DND-41 (cell line): ENCODE results near the gene OR9K2.
"Not testable (repeated sequence)": the region's sequence is repeated elsewhere in the genome, so short reads cannot be mapped to it uniquely, and the experiment has no call there.

Experiments
- ATAC-seq: fragments of 200-7000 bp; cut with Tn5 transposase; 3 replicates; pipeline ENCODE4 v1.9.1; 2021; ENCODE audit warnings: low read depth; ENCODE audit not compliant: insufficient read depth
- DNase-seq: peaks from one replicate; pipeline ENCODE4 v3.0.0-alpha.2; 2020
- H2AFZ ChIP-seq: 2 replicates; pipeline ENCODE4 v1.6.0; 2012; ENCODE audit warnings: low read depth, low read length
- H3K27ac ChIP-seq: 2 replicates; pipeline ENCODE4 v1.5.1; 2012; ENCODE audit warnings: low read length, inconsistent platforms
- H3K27me3 ChIP-seq: fragments of 200-600 bp; sonication (generic); 2 replicates; pipeline ENCODE4 v1.6.0; 2012; ENCODE audit warnings: low read length, mild to moderate bottlenecking, inconsistent platforms; ENCODE audit not compliant: insufficient read depth, poor library complexity
- H3K36me3 ChIP-seq: 2 replicates; pipeline ENCODE4 v1.5.1; 2012; ENCODE audit warnings: low read length, inconsistent platforms; ENCODE audit not compliant: insufficient read depth
- H3K4me1 ChIP-seq: 2 replicates; pipeline ENCODE4 v1.5.1; 2012; ENCODE audit warnings: mild to moderate bottlenecking, low read length; ENCODE audit not compliant: insufficient read depth
- H3K4me2 ChIP-seq: 2 replicates; pipeline ENCODE4 v1.6.0; 2012; ENCODE audit warnings: mild to moderate bottlenecking, moderate library complexity, low read length, inconsistent platforms; ENCODE audit not compliant: insufficient read depth
- H3K4me3 ChIP-seq, 2 experiments: fragments of 200-600 bp in 1 of 2; shearing (Covaris generic) in 1 of 2; 2 replicates each; pipeline ENCODE4 v1.5.1; 2012 to 2016; ENCODE audit warnings: inconsistent platforms in 2 of 2, low read length in 2 of 2, mild to moderate bottlenecking in 2 of 2, low read depth in 1 of 2, moderate library complexity in 1 of 2
- H3K79me2 ChIP-seq: 2 replicates; pipeline ENCODE4 v1.6.0; 2012; ENCODE audit warnings: low read length, inconsistent platforms; ENCODE audit not compliant: insufficient read depth
- H3K9ac ChIP-seq: 2 replicates; pipeline ENCODE4 v1.6.0; 2012; ENCODE audit warnings: low read depth, mild to moderate bottlenecking, inconsistent platforms, low read length, moderate library complexity
- H3K9me3 ChIP-seq: 2 replicates; pipeline ENCODE4 v1.5.1; 2012; ENCODE audit warnings: low read length, moderate library complexity, mild to moderate bottlenecking, inconsistent platforms; ENCODE audit not compliant: insufficient read depth, severe bottlenecking
- H4K20me1 ChIP-seq: 2 replicates; pipeline ENCODE4 v1.6.0; 2012; ENCODE audit warnings: low read length; ENCODE audit not compliant: insufficient read depth
- EZH2 ChIP-seq: IDR thresholded peaks from 3 replicates; pipeline ENCODE4 v1.6.1; 2012; ENCODE audit warnings: borderline replicate concordance, low read depth, mild to moderate bottlenecking, moderate library complexity, low read length, inconsistent platforms; ENCODE audit not compliant: severe bottlenecking
- TF ChIP-seq, protein P1 (sequence below): IDR thresholded peaks from 2 replicates; pipeline ENCODE4 v1.5.1; 2012; ENCODE audit warnings: borderline replicate concordance, low read length, moderate library complexity, mild to moderate bottlenecking; ENCODE audit not compliant: poor library complexity, severe bottlenecking; ENCODE audit errors: extremely low read depth

The OR9K2 gene

DNA sequence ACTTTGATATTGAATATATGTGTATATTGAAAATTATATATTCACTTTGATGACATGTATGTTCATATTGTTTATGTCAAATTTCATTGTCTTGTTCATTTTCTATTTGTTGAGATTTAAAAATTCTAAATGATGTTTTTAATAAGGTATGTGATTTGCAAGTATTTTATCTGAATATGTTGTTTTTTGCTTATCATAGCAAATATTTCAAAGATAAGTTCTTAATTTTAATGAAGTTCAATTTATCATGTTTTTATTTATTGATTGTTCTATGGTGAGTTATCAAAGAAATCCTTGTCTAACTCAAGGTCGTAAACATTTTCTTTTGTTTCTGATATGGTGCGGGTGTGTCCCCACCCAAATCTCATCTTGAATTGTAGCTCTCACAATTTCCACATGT, 45.2 kb downstream of the OR9K2 start:
- no peaks in the 10 kb centered on the region for H3K9me3 ChIP-seq
- DNase-seq (no peak), ATAC-seq (no peak)
- no peaks in the 10 kb centered on the region for H3K4me1 ChIP-seq
- no peaks in the 10 kb centered on the region for H3K36me3 ChIP-seq
- H3K4me3 ChIP-seq: no peak overlapping the region; a peak in 1 of 4 replicates
- H4K20me1 ChIP-seq: no peaks in the 10 kb centered on the region
- no peak overlapping the region for H3K9ac ChIP-seq
- H3K27ac ChIP-seq: no peak overlapping the region
- H3K4me2 ChIP-seq: no peak overlapping the region
- H2AFZ ChIP-seq: no peak overlapping the region
- H3K79me2 ChIP-seq: no peaks in the 10 kb centered on the region
- peaks cover 15% of the 10 kb centered on the region for H3K27me3 ChIP-seq
- TF ChIP-seq EZH2: no peak
- TF ChIP-seq, protein P1, sequence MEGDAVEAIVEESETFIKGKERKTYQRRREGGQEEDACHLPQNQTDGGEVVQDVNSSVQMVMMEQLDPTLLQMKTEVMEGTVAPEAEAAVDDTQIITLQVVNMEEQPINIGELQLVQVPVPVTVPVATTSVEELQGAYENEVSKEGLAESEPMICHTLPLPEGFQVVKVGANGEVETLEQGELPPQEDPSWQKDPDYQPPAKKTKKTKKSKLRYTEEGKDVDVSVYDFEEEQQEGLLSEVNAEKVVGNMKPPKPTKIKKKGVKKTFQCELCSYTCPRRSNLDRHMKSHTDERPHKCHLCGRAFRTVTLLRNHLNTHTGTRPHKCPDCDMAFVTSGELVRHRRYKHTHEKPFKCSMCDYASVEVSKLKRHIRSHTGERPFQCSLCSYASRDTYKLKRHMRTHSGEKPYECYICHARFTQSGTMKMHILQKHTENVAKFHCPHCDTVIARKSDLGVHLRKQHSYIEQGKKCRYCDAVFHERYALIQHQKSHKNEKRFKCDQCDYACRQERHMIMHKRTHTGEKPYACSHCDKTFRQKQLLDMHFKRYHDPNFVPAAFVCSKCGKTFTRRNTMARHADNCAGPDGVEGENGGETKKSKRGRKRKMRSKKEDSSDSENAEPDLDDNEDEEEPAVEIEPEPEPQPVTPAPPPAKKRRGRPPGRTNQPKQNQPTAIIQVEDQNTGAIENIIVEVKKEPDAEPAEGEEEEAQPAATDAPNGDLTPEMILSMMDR: no peak

DNA sequence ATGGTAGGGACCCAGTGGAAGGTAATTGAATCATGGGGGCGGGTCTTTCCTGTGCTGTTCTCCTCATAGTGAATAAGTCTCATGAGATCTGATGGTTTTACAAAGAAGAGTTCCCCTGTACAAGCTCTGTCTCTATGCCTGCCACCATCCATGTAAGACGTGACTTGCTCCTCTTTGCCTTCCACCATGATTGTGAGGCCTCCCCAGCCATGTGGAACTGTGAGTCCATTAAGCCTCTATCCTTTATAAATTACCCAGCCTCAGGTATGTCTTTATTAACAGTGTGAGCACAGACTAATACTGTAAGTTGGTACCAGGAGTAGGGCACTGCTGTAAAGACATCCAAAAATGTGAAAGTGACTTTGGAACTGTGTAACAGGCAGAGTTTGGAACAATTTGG, 45.6 kb downstream of the OR9K2 start:
- not testable (repeated sequence) for H3K9ac ChIP-seq, H3K79me2 ChIP-seq, H3K36me3 ChIP-seq, H3K9me3 ChIP-seq, H3K27ac ChIP-seq, H4K20me1 ChIP-seq, DNase-seq, H3K4me3 ChIP-seq, H3K4me2 ChIP-seq, H2AFZ ChIP-seq, ATAC-seq, H3K4me1 ChIP-seq
- peaks cover 15% of the 10 kb centered on the region for H3K27me3 ChIP-seq

DNA sequence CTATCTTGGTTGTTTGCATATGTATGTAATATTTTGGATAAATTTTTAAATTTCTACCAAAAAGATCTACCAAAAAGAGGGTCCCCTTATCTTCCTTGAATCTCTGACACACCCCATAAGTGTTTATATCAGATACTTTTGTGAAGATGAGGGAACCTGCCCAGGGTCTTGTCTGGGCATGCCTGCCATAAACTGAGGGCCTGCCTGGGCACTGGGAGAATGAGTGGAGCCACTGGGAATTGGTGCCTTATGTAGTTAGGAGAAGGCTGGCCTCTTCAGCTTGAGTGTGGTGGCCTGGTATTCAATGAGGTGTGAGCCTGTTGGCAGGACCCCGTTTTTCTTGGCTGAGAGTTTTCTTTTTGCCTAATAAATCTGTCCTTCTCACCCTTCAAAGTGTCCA, 46.5 kb downstream of the OR9K2 start:
- no peak for ATAC-seq
- no peaks in the 10 kb centered on the region for H3K79me2 ChIP-seq
- TF ChIP-seq, protein P1: no peak
- TF ChIP-seq EZH2: no peak
- DNase-seq: no peak
- no peak overlapping the region for H3K27ac ChIP-seq
- H3K9me3 ChIP-seq: no peaks in the 10 kb centered on the region
- no peak overlapping the region for H3K9ac ChIP-seq
- no peaks in the 10 kb centered on the region for H3K36me3 ChIP-seq
- H3K27me3 ChIP-seq: peaks cover 15% of the 10 kb centered on the region
- no peak overlapping the region for H2AFZ ChIP-seq
- no peak overlapping the region for H3K4me2 ChIP-seq
- H3K4me1 ChIP-seq: no peaks in the 10 kb centered on the region
- H4K20me1 ChIP-seq: no peaks in the 10 kb centered on the region
- H3K4me3 ChIP-seq: no peak overlapping the region

DNA sequence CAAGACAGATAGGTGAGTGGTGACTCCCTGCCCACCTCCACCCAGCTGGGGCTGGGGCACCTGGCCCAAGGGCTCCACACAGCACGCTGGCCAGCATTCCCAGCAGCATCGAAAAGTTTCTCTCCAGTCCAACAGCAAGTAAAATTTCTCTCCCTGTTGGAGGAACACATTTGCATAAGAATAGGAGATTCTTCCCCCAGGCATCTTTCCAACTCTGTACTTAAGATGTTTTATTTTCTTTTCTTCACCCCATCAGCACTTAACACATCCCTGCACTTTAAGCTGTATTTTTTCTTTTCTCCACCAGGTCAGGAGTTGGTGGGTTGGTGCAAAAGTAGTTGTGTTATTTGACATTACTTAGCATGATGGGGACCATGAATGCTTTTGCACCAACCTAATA, 47.2 kb downstream of the OR9K2 start:
- H3K9me3 ChIP-seq: no peaks in the 10 kb centered on the region
- no peak overlapping the region for H2AFZ ChIP-seq
- no peaks in the 10 kb centered on the region for H4K20me1 ChIP-seq
- peaks cover 15% of the 10 kb centered on the region for H3K27me3 ChIP-seq
- H3K4me3 ChIP-seq: no peak overlapping the region
- H3K4me2 ChIP-seq: no peak overlapping the region
- ATAC-seq (no peak), DNase-seq (no peak)
- H3K27ac ChIP-seq: no peak overlapping the region
- no peak overlapping the region for H3K9ac ChIP-seq
- H3K4me1 ChIP-seq: no peaks in the 10 kb centered on the region
- TF ChIP-seq, protein P1: no peak
- no peak for TF ChIP-seq EZH2
- H3K79me2 ChIP-seq: no peaks in the 10 kb centered on the region
- no peaks in the 10 kb centered on the region for H3K36me3 ChIP-seq
